ENCODE results near the gene SLC12A5.

SLC12A5 gene

DNA sequence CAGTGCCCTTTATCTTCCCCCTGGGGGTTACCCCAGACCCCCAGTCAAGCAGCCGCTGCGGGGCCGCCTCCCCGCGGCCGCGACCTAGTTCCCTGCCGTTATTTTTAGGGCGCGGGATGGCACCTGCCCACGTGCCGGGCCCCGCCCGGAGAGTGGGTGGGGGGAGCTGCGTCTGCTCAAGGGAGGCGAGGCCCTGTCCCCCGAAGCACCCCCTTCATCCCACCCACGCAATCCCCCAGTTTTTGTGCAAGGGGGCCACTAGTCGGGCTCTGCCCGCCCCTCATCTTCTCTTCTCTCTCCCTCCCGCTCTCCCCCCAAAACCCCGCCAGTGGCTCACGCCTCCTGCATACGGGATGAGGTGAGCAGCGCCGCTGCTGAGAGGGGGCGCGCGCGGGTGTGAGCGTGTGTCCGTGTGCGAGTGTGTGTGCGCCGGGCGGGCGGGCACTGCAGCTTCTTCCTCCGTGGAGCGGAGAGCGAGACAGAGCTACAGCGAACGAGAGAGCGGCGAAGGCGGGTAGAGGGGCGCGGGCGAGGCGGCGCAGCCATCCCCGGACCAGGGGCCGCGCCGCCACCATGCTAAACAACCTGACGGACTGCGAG, at the start of gene SLC12A5:
Gene SLC12A5 (plus strand): TSS at position 444 of the 600 bp plus-strand sequence. CDS start 130 bp downstream, at position 574.
- H3K79me2 ChIP-seq (ENCODE audit: control insufficient read depth, low read length): no peaks in the 10 kb centered on the region
- H3K4me3 ChIP-seq (ENCODE audit: low read length): no peak within 1 kb of the TSS
- no peaks in the 10 kb centered on the region for H3K9me3 ChIP-seq (ENCODE audit: control insufficient read depth, insufficient read depth, low read length)
- no peak for TF ChIP-seq EZH2phosphoT487 (IDR thresholded peaks at IDR 0.05; ENCODE audit: borderline replicate concordance, low read length)
- TF ChIP-seq, protein P1, sequence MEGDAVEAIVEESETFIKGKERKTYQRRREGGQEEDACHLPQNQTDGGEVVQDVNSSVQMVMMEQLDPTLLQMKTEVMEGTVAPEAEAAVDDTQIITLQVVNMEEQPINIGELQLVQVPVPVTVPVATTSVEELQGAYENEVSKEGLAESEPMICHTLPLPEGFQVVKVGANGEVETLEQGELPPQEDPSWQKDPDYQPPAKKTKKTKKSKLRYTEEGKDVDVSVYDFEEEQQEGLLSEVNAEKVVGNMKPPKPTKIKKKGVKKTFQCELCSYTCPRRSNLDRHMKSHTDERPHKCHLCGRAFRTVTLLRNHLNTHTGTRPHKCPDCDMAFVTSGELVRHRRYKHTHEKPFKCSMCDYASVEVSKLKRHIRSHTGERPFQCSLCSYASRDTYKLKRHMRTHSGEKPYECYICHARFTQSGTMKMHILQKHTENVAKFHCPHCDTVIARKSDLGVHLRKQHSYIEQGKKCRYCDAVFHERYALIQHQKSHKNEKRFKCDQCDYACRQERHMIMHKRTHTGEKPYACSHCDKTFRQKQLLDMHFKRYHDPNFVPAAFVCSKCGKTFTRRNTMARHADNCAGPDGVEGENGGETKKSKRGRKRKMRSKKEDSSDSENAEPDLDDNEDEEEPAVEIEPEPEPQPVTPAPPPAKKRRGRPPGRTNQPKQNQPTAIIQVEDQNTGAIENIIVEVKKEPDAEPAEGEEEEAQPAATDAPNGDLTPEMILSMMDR (IDR thresholded peaks at IDR 0.05; ENCODE audit: low read depth, low read length, poor library complexity, severe bottlenecking): no peak
- no peak within 1 kb of the TSS for H3K27ac ChIP-seq (ENCODE audit: low read depth, low read length)
- H3F3A ChIP-seq (ENCODE audit: control insufficient read depth, insufficient read depth): no peaks in the 10 kb centered on the region
- no peaks in the 10 kb centered on the region for H3K36me3 ChIP-seq (ENCODE audit: control insufficient read depth, low read length)
- H3K9me2 ChIP-seq (replicated peaks; ENCODE audit: control insufficient read depth, low read length): no peaks in the 10 kb centered on the region
- no peaks in the 10 kb centered on the region for H3K4me1 ChIP-seq (ENCODE audit: control insufficient read depth, low read length)
- H4K20me1 ChIP-seq (ENCODE audit: control insufficient read depth, insufficient read depth, low read depth, low read length): no peaks in the 10 kb centered on the region
- H3K4me2 ChIP-seq (ENCODE audit: low read length): no peak within 1 kb of the TSS
- peaks cover 17% of the 10 kb centered on the region for H3K27me3 ChIP-seq (ENCODE audit: control insufficient read depth, low read length)

GRCh38 chr20:45981261-45981660, 47.8 kb upstream of the SLC12A5 start:
- no peaks in the 10 kb centered on the region for H4K20me1 ChIP-seq (ENCODE audit: control insufficient read depth, insufficient read depth, low read depth, low read length)
- no peak overlapping the region for H3K4me3 ChIP-seq (ENCODE audit: low read length)
- H3K27me3 ChIP-seq (ENCODE audit: control insufficient read depth, low read length): peaks cover 7% of the 10 kb centered on the region
- no peaks in the 10 kb centered on the region for H3K9me2 ChIP-seq (replicated peaks; ENCODE audit: control insufficient read depth, low read length)
- H3K9me3 ChIP-seq (ENCODE audit: control insufficient read depth, insufficient read depth, low read length): no peaks in the 10 kb centered on the region
- H3K36me3 ChIP-seq (ENCODE audit: control insufficient read depth, low read length): no peaks in the 10 kb centered on the region
- H3F3A ChIP-seq (ENCODE audit: control insufficient read depth, insufficient read depth): no peaks in the 10 kb centered on the region
- no peak overlapping the region for H3K4me2 ChIP-seq (ENCODE audit: low read length)
- H3K4me1 ChIP-seq (ENCODE audit: control insufficient read depth, low read length): no peaks in the 10 kb centered on the region
- H3K27ac ChIP-seq (ENCODE audit: low read depth, low read length): no peak overlapping the region
- no peak for TF ChIP-seq EZH2phosphoT487 (IDR thresholded peaks at IDR 0.05; ENCODE audit: borderline replicate concordance, low read length)
- TF ChIP-seq, protein P1 (IDR thresholded peaks at IDR 0.05; ENCODE audit: low read depth, low read length, poor library complexity, severe bottlenecking): no peak
- H3K79me2 ChIP-seq (ENCODE audit: control insufficient read depth, low read length): no peaks in the 10 kb centered on the region

- no peaks in the 10 kb centered on the region for H4K20me1 ChIP-seq (ENCODE audit: control insufficient read depth, insufficient read depth, low read depth, low read length)
- H3K4me1 ChIP-seq (ENCODE audit: control insufficient read depth, low read length): no peaks in the 10 kb centered on the region
- H3K79me2 ChIP-seq (ENCODE audit: control insufficient read depth, low read length): no peaks in the 10 kb centered on the region
- peaks cover 14% of the 10 kb centered on the region for H3K27me3 ChIP-seq (ENCODE audit: control insufficient read depth, low read length)
- H3K4me2 ChIP-seq (ENCODE audit: low read length): no peak overlapping the region
- H3K36me3 ChIP-seq (ENCODE audit: control insufficient read depth, low read length): no peaks in the 10 kb centered on the region
- H3K4me3 ChIP-seq (ENCODE audit: low read length): no peak overlapping the region
- H3K9me2 ChIP-seq (replicated peaks; ENCODE audit: control insufficient read depth, low read length): no peaks in the 10 kb centered on the region
- TF ChIP-seq, protein P1 (IDR thresholded peaks at IDR 0.05; ENCODE audit: low read depth, low read length, poor library complexity, severe bottlenecking): no peak
- TF ChIP-seq EZH2phosphoT487 (IDR thresholded peaks at IDR 0.05; ENCODE audit: borderline replicate concordance, low read length): no peak
- no peaks in the 10 kb centered on the region for H3K9me3 ChIP-seq (ENCODE audit: control insufficient read depth, insufficient read depth, low read length)
- no peak overlapping the region for H3K27ac ChIP-seq (ENCODE audit: low read depth, low read length)
- no peaks in the 10 kb centered on the region for H3F3A ChIP-seq (ENCODE audit: control insufficient read depth, insufficient read depth)
These were observed 45.7 kb upstream of the SLC12A5 start for GRCh38 chr20:45983279-45983743.
